GM21526 (cell line): Measurements from ENCODE around the gene HIBADH.
"Not testable (repeated sequence)": the region's sequence is repeated elsewhere in the genome, so short reads cannot be mapped to it uniquely, and the experiment has no call there.

Source experiments
- ATAC-seq: cut with Tn5 transposase; IDR thresholded peaks from one replicate; pipeline ENCODE4 v1.9.1; 2021; ENCODE audit warnings: moderate library complexity; ENCODE audit not compliant: unreplicated experiment, low FRiP score

Gene HIBADH

DNA sequence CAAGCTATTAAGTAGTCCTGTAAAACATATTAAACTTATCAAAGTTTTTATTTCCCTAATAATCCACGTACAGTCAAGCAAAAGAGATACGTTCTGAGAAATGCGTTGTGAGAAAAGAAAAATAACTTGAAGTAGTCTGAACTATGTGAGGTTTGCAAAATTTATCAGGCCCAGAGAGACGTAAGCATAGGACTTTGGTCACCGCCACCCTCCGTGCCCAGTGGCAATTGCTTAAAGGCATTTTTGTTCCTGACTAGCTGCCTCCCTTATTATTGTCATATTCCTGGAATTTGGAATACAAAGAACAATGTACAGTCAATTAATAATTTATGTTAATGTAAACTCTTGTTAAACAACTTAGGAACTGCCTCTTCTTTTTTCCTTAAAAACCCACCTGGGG, 22.8 kb downstream of the HIBADH start:
- ATAC-seq: no peak

DNA sequence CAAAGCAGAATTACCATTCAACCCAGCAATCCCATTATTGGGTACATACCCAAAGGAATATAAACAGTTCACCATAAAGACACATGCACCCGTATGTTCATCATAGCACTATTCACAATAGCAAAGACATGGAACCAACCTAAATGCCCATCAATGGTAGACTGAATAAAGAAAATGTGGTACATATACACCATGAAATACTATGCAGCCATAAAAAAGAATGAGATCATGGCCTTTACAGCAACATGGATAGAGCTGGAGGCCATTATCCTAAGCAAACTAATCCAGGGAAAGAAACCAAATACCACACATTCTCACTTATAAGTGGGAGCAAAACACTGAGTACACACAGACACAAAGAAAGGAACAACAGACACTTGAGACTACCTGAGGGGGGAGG, 23.6 kb downstream of the HIBADH start:
- ATAC-seq: not testable (repeated sequence)

DNA sequence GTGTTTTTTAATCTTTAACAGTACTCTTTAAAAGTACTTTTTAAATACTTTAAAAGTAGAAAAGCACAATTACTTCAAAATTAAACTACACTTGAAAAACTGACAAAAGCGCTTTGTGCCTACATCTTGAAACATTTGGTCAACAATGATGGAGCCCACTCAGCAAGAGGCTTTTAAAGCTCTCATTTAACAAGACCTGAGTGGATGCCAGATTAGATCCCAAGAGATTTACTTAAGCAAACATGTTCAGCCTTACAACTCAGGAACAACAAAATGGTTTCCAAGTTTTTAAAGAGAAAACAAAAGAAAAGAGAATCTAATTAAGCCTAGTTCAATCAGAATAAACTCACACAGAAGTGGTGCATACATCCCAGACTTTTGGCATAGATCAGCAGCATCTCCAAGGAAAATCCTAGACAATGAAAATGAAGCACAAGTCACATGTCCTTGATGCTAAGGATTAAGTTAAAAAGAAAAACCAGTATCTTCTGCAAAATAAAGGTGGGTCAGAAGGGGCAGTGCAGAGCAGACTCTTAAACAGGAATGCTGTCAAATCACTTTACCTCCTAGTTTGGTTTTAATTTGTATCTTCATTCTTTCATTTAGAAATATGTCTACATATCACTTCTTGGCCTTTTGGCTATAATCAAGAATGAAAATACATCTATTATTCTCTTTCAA, 26.2 kb downstream of the HIBADH start:
- no peak for ATAC-seq

DNA sequence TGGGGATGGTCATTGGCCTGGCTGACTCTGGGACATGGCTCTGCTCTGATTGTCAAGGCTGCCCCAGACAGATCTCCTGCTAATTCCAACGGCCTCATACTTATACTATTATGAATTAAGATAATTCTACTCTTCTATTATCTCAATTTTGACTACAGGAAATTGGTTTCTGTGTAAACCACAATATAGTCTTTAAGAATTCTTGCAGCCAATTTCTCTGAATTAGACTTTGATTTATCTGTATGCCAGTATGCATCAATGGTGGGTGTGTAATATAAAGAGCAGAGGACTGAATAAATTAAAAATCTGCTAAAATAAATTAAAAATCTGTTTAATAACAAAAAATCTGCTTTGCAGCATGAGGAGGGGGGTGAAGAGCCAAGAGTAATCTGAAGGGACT, 27.0 kb downstream of the HIBADH start:
- ATAC-seq: no peak

DNA sequence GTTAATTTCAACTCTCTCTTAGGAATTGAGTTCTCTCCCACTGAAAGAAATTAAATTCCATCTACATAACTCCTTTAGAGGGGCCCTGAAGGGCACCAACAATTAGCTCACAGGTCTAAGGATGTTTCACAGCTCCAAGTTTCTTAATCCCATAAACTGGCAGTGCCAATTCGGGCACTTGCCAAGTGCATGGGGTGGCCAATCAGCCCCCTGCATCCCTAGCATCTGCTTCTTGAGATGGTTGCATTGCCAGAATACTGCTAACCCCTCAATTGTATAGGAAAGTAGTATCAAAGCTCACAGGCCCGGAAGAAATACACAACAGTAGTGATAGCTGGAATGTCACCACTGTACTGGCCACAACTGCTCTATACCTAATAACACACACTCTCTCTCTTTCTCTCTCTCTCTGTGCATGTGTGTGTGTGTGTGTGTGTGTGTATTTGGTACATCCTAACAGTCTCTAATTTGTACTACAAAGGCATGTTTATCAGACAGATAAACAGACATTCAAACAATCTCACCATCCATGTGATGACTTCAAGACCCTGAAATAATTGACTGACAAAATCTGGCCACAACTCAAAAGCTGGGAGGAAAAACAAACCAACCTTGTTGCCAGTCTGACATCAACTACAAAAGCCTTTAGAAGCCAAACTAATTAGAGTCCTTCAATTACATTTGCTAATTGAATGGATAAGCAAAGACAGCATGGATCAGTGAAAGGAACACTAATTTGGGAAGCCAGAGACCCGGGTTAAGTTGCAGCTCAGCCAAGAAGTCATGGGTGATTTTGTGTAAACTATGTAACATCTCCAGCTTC, 27.8 kb downstream of the HIBADH start:
- no peak for ATAC-seq

DNA sequence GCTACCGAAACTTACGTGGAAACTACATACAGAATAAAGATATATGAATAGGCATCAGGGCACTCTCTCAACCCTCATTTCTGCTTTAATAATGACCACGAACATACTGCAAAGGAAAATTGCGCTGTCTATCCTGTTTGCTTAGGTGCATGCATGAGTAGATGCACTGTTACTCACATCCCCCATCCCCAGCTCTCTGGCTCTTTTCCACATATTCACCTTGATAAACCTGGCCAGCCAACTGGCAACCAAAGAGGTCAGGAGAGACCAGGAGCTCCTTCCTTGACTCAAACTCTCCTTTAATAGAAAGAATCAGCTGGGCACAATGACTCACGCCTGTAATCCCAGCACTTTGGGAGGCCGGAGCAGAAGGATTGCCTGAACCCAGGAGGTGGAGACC, 29.6 kb downstream of the HIBADH start:
- ATAC-seq: no peak

DNA sequence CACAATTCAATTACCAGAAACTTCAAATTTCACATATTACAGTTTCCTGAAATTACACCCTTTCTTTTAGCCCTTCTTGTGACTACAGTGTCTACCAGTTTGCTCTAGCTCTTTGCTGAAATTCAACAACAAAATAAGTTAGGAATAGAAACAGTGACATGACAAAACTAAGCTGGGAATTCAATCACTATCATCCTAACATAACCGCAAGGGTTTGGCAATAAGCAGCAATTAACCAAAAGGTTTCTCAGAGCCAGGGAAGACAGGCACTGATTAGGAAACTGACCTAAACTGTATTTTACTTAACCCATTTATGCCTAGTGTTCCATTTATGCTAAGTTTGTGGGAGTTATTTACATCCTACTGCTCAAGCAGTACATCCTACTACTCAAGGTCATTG, 31.3 kb downstream of the HIBADH start:
- no peak for ATAC-seq

DNA sequence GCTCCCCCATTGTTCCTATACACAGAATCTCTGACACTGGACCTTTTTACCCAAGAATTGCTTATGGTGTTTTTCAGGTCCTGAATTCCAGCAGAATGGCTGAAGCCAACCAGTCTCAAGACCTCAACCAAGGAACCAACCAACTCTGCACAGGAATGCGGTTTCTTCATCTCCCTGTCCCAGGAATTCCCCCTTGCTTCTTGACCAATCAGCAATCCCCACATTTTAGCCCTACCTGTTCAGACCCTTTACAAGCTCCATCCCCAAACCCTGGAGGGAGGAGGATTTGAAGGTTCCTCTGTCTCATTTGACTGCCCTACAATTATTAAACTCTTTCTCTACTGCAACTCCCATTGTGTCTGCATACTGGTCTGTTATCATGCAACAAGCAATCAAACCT, 35.5 kb downstream of the HIBADH start:
- no peak for ATAC-seq

DNA sequence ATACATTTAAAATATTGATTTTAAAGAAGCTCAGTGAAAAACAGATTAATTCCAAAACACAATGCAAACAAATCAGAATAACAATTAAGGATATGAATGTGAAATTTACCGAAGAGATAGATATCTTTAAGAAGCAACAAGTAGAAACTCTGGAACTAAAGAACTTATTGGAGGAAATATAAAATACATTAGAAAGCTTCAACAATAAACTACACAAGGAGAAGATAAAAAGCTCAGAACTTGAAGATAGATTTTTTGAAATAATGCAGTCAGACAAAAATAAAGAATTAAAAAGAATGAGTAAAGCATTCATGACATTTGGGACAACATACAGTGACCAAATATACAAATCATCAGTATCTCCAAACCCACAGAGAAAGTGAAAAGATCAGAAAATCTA, 43.2 kb downstream of the HIBADH start:
- ATAC-seq: no peak

DNA sequence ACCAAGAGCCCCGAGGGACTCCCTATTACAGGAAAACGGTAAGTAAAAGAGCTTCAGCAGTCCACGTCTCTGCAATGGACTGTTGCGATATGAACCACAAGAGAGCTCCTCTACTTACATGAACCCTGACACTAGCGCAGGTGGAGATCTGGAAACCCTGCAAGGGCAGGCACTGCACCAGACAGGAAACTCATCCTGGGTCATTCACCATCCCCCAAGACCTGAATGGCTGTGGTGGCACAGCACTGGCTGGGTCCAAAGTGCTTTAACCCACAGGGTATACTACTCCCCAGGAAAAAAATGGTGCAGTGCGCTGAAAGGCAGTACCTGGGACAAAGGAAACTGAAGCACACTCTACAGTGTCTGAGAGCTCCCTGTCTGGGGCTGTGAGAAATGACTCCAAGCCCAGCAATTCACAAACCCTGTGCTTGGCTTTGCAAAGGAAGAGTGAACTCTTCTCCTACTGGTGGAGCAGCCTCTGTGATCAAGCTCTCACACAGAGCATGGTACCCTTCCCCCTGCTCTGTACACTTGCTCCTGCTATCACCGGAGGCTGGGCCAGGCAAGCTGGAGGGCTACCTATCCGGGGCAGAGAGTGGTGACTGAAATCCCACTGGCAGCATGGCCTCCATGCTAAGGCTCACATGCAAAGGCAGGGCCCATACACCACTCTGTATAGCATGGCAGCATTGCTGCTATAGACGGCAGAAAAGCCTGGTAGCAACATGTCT, 44.9 kb downstream of the HIBADH start:
- ATAC-seq: no peak

DNA sequence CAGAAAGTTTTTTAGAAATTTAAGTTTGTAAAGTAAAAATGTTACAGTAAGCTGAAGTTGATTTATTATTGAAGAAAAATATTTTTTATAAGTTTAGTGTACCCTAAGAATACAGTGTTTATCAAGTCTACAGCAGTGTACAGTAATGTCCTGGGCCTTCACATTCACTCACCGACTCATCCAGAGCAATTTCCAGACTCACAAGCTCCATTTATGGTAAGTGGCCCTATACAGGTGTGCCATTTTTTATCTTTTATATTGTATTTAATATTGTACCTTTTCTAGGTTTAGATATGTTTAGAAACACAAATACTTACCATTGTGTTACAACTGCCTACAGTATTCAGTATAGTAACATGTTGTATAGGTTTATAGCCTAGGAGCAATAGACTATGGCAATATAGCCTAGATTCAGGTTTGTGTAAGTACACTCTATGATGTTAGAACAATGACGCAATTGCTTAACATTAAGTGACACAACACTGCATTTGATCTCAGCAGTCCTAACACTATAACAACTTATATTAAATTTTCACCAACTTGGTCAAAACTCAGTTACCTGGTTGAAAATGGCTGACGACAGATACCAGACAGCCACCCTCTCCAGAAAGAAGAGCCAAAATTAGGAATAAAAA, 45.7 kb downstream of the HIBADH start:
- ATAC-seq: no peak

DNA sequence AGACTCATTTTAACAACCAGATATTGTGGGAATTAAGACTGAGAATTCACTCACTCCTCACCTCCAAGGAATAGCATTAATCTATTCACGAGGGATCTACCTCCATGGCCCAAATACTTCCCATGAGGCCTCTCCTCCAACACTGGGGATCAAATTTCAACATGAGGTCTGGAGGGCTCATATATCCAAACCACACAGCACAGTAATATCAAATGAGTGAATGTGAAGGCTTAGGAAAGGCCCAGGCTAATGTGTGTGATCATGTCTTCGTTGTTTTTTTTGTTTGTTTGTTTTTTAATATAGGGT, 46.5 kb downstream of the HIBADH start:
- ATAC-seq: no peak

DNA sequence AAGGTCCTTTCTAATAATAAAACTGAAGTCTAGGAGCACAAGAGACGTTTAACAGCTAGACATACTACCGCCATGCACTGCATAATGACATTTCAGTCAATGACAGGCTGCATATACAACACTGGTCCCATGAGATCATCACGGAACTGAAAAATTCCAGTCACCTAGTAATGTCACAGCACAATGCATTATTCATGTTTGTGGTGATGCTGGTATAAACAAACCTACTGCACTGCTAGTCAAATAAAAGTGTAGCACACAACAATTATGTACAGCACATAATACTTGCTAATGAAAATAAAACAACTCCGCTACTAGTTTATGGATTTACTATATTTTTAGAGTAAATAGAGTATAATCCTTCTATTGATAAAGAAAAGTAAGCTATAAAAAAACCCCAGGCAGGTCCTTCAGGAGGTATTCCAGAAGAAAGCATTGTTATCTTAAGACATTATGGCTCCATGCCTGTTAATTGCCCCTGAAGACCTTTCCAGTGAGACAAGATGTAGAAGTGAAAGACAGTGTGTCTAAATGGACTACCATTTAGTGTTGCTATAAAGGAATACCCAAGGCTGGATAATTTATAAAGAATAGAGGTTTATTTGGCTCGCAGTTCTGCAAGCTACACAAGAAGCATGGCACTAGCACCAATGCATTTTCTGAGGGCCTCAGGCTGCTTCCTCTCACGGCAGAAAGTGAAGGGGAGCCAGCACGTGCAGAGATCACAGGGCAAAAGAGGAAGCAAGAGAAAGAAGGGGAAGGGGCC, 47.1 kb downstream of the HIBADH start:
- no peak for ATAC-seq

DNA sequence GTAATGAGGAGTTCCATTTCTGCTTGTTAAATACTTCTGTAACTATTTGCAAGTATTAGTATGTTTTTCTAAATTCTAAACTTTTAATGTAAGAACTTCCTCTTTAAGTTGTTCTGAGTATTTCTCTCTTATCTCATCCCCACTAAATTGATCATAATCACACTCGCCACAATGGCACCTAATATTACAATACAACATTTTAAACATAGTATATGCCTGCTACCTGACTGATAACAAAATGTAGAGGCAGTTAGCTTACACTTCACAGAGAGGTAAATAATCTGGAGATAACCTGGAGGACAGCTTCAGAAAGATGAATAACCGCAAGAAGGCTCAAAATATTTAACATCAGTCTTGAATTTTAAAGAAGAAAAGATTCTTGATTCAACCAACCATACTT, 48.6 kb downstream of the HIBADH start:
- ATAC-seq: no peak

DNA sequence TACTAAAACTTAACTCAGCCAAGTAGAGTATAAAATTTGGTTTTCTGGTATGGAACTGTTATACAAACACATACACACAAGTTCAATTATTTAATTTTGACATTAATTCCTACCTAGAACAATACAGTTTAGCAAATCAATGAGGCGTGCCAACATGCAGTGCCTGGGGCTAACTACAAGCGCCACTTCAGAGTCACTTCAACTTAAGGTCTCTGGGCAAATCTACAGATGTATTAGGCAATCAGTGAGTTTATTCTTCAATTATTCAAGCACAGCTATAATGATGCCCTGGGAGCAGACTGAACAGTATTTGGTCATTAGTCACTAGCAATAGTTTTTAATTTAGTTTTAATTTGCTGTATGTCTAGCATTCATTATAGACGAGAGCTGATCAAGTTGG, 51.6 kb downstream of the HIBADH start:
- no peak for ATAC-seq

DNA sequence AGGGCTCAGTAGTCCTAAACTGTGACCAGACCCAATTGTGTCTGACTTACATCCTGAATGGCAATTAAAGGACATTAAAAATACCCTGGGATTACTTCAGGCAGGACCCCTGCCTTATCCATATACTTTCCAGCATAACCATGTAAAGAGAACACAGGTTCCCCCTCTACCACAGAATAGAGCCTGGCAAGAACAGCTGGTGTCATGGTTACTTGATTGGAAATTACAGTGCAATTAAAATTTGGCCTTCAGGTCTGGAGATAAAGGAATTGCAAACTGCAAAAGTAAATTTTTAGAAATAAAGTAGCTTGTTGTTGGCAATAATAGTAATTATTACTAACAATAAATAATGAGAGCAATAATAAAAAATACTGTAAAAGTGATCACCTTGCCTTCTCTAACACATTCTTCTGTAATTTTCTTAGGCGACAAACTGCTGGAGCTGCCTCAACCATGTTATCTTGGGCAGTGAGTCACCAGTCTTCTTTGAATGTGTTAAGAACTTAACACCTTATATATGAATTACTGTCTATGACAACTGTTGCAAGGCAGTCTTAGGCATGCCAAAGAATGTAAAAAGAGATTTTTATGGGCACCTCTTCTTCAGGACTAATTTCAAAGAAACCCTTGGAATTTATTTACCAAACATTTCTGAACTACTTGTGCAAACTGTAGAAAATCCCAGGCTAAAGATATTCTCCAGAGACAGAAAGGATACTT, 53.7 kb downstream of the HIBADH start:
- no peak for ATAC-seq

DNA sequence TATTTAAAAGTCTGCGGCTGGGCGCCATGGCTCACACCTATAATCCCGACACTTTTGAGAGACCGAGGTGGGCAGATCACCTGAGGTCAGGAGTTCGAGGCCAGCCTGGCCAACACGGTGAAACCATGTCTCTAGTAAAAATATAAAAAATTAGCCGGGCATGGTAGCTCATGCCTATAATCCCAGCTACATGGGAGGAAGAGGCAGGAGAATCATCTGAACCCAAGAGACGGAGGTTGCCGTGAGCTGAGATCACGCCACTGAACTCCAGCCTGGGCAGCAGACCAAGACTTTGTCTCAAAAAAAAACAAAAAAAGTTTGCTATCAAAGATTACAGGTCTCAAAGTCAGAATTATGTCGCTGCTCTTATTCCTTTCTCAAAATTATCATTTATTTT, 55.5 kb downstream of the HIBADH start:
- ATAC-seq: no peak

DNA sequence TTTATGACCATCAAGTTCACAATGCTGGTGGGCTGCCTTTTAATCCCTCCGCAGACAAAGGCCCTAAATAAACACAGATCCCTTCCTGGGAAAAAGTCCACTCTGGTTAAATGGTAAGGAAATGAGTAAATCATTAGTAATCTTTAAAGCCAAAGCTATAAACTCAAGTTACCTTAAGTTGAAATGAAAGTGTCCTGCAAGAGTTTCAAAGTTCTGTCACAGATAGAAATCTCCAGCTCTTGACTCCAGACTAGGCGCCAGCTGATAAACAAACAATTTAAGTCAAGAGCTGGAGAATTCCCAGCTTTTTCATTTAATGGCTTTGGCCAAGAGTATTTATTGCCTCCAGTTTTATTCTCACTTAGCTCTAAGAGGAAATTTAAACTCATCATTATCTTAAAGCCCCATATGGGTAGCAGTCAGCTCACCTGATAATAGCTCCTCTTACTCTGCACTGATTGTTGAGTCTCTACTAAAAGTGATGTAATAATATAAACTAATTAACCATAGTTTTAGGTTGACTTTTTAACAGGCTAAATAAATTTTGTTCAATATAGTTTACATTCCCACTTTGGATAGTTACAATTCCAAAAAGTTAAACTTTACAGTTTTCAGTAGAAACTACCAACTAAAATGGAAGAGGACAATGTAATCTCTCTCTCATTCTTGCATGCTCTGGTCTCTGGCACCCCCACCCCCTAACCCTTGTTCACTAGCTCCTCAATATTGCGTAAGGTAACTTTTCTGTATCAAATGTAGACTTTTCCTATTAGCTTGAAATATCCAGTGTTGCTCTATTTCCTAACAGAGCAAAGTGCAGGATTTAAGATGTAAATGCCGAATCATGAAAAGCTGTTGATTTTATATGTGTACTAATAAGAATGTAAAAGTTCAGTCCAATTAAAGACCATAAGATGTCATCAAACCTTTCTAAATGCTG, 56.1 kb downstream of the HIBADH start:
- ATAC-seq: no peak
